GM12875 (cell line): ENCODE measurements around the gene DLK1.

Experiments used
- H3K4me3 ChIP-seq: one replicate; pipeline ENCODE4 v1.5.1; 2011; ENCODE audit warnings: low read depth, low read length, control low read depth
- CTCF ChIP-seq: IDR thresholded peaks from 2 replicates; pipeline ENCODE4 v1.5.1; 2011; ENCODE audit warnings: low read depth, mild to moderate bottlenecking, control low read depth, inconsistent platforms, low read length, moderate library complexity, borderline replicate concordance; ENCODE audit not compliant: insufficient read depth

The DLK1 gene

GRCh38 chr14:100754020-100754419 is 27.3 kb downstream of the DLK1 start:
- H3K4me3 ChIP-seq, result no peak overlapping the region
- TF ChIP-seq CTCF, result no peak

- H3K4me3 ChIP-seq, result no peak overlapping the region
- TF ChIP-seq CTCF, result no peak
Observed at GRCh38 chr14:100755649-100756048, 29.0 kb downstream of the DLK1 start.

GRCh38 chr14:100761481-100761880 is 34.8 kb downstream of the DLK1 start:
- H3K4me3 ChIP-seq, result no peak overlapping the region
- TF ChIP-seq CTCF, result no peak

GRCh38 chr14:100762089-100762515 is 35.4 kb downstream of the DLK1 start:
- no peak for TF ChIP-seq CTCF
- H3K4me3 ChIP-seq, result no peak overlapping the region

GRCh38 chr14:100762901-100763300 is 36.2 kb downstream of the DLK1 start:
- no peak for TF ChIP-seq CTCF
- H3K4me3 ChIP-seq, result no peak overlapping the region

- H3K4me3 ChIP-seq, result no peak overlapping the region
- TF ChIP-seq CTCF, result no peak
Observed at GRCh38 chr14:100764471-100765115, 37.9 kb downstream of the DLK1 start.

GRCh38 chr14:100765296-100765695 is 38.6 kb downstream of the DLK1 start:
- TF ChIP-seq CTCF, result no peak
- no peak overlapping the region for H3K4me3 ChIP-seq
